Measurements from ENCODE around the gene SF3A1.

DNA sequence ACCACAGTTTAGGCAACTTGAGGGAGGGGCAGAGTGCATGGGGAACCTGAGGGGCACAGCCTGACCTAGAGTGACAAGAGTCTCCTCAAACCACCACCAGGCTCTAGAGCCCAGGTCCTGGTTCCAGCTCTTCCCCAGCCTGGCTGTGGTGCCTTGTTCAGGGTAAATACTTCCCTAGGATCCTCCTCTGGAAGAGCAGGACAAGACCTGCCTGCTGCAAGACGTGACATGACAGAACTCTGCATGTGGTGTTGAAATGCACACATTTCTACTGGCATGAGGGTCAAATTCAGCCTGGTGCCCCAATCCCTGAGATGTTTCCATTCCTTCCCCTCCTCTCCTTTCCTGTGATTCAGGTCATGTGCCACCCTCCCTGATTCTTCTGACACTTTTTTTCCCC, 43.5 kb upstream of the SF3A1 start:
- TF ChIP-seq CTBP1 (IDR thresholded peaks at IDR 0.05; ENCODE audit: borderline replicate concordance) (no peak), SIN3B (IDR thresholded peaks at IDR 0.05; ENCODE audit: low read depth) (no peak)
- TF ChIP-seq, protein P1, sequence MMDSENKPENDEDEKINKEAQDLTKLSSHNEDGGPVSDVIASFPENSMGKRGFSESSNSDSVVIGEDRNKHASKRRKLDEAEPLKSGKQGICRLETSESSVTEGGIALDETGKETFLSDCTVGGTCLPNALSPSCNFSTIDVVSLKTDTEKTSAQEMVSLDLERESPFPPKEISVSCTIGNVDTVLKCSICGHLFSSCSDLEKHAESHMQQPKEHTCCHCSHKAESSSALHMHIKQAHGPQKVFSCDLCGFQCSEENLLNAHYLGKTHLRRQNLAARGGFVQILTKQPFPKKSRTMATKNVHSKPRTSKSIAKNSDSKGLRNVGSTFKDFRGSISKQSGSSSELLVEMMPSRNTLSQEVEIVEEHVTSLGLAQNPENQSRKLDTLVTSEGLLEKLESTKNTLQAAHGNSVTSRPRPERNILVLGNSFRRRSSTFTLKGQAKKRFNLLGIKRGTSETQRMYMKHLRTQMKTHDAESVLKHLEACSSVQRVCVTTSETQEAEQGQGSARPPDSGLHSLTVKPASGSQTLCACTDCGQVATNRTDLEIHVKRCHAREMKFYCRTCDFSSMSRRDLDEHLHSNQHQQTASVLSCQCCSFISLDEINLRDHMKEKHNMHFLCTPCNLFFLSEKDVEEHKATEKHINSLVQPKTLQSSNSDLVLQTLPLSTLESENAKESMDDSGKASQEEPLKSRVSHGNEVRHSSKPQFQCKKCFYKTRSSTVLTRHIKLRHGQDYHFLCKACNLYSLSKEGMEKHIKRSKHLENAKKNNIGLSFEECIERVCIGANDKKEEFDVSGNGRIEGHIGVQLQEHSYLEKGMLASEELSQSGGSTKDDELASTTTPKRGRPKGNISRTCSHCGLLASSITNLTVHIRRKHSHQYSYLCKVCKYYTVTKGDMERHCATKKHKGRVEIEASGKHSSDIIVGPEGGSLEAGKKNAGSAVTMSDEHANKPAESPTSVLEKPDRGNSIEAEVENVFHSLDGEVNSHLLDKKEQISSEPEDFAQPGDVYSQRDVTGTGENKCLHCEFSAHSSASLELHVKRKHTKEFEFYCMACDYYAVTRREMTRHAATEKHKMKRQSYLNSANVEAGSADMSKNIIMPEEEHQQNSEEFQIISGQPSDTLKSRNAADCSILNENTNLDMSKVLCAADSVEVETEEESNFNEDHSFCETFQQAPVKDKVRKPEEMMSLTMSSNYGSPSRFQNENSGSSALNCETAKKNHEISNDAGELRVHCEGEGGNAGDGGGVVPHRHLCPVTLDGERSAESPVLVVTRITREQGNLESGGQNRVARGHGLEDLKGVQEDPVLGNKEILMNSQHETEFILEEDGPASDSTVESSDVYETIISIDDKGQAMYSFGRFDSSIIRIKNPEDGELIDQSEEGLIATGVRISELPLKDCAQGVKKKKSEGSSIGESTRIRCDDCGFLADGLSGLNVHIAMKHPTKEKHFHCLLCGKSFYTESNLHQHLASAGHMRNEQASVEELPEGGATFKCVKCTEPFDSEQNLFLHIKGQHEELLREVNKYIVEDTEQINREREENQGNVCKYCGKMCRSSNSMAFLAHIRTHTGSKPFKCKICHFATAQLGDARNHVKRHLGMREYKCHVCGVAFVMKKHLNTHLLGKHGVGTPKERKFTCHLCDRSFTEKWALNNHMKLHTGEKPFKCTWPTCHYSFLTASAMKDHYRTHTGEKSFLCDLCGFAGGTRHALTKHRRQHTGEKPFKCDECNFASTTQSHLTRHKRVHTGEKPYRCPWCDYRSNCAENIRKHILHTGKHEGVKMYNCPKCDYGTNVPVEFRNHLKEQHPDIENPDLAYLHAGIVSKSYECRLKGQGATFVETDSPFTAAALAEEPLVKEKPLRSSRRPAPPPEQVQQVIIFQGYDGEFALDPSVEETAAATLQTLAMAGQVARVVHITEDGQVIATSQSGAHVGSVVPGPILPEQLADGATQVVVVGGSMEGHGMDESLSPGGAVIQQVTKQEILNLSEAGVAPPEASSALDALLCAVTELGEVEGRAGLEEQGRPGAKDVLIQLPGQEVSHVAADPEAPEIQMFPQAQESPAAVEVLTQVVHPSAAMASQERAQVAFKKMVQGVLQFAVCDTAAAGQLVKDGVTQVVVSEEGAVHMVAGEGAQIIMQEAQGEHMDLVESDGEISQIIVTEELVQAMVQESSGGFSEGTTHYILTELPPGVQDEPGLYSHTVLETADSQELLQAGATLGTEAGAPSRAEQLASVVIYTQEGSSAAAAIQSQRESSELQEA (IDR thresholded peaks at IDR 0.05; ENCODE audit: low read depth) = no peak
- TF ChIP-seq, protein P2, sequence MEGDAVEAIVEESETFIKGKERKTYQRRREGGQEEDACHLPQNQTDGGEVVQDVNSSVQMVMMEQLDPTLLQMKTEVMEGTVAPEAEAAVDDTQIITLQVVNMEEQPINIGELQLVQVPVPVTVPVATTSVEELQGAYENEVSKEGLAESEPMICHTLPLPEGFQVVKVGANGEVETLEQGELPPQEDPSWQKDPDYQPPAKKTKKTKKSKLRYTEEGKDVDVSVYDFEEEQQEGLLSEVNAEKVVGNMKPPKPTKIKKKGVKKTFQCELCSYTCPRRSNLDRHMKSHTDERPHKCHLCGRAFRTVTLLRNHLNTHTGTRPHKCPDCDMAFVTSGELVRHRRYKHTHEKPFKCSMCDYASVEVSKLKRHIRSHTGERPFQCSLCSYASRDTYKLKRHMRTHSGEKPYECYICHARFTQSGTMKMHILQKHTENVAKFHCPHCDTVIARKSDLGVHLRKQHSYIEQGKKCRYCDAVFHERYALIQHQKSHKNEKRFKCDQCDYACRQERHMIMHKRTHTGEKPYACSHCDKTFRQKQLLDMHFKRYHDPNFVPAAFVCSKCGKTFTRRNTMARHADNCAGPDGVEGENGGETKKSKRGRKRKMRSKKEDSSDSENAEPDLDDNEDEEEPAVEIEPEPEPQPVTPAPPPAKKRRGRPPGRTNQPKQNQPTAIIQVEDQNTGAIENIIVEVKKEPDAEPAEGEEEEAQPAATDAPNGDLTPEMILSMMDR (IDR thresholded peaks at IDR 0.05 in 2 of 3, conservative IDR thresholded peaks at IDR 0.05 in 1 of 3; ENCODE audit: insufficient read depth in 2 of 3, low read depth in 1 of 3, low read length in 3 of 3) = no peak

Data from K562 (cell line).